Measurements from ENCODE around the gene H2AZ2.
A peak's percentile ranks its signal among the peaks of the same experiment; 100 is the strongest.
"Not testable (repeated sequence)": the region's sequence is repeated elsewhere in the genome, so short reads cannot be mapped to it uniquely, and the experiment has no call there.

Gene H2AZ2

DNA sequence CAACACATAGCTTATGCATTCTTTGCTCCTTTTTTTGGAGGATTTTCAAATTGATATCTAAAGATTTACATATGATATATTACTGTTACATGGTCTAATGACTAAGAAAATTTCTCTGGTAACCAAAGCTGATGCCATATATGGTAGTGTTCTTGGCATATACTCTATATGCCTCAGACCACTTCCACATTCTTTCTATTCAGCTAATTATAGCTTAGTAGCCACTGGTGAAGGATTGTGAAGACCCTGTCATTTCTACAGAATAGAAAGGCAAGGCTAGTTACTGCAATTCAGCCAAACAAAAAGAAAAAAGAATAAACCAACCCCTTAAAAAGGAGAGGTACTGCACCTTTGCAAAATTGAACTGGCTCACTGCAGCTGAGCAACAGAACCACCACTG is 33.7 kb upstream of the H2AZ2 start:
- peak overlapping the region; percentile 77 for H3K4me3 ChIP-seq (ENCODE audit: low read length)
- TF ChIP-seq, protein P1, sequence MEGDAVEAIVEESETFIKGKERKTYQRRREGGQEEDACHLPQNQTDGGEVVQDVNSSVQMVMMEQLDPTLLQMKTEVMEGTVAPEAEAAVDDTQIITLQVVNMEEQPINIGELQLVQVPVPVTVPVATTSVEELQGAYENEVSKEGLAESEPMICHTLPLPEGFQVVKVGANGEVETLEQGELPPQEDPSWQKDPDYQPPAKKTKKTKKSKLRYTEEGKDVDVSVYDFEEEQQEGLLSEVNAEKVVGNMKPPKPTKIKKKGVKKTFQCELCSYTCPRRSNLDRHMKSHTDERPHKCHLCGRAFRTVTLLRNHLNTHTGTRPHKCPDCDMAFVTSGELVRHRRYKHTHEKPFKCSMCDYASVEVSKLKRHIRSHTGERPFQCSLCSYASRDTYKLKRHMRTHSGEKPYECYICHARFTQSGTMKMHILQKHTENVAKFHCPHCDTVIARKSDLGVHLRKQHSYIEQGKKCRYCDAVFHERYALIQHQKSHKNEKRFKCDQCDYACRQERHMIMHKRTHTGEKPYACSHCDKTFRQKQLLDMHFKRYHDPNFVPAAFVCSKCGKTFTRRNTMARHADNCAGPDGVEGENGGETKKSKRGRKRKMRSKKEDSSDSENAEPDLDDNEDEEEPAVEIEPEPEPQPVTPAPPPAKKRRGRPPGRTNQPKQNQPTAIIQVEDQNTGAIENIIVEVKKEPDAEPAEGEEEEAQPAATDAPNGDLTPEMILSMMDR (conservative IDR thresholded peaks at IDR 0.05; ENCODE audit: low read depth, low read length), result no peak

GRCh38 chr7:44881066-44881600 is 33.2 kb upstream of the H2AZ2 start:
- H3K4me3 ChIP-seq (ENCODE audit: low read length), result peak overlapping the region; percentile 77
- no peak for DNase-seq (ENCODE audit: low read depth)
- TF ChIP-seq, protein P1 (conservative IDR thresholded peaks at IDR 0.05; ENCODE audit: low read depth, low read length), result no peak

More for the DNA sequence above, 33.7 kb upstream of the H2AZ2 start:
- peak; percentile 72 for DNase-seq (ENCODE audit: low read depth)

DNA sequence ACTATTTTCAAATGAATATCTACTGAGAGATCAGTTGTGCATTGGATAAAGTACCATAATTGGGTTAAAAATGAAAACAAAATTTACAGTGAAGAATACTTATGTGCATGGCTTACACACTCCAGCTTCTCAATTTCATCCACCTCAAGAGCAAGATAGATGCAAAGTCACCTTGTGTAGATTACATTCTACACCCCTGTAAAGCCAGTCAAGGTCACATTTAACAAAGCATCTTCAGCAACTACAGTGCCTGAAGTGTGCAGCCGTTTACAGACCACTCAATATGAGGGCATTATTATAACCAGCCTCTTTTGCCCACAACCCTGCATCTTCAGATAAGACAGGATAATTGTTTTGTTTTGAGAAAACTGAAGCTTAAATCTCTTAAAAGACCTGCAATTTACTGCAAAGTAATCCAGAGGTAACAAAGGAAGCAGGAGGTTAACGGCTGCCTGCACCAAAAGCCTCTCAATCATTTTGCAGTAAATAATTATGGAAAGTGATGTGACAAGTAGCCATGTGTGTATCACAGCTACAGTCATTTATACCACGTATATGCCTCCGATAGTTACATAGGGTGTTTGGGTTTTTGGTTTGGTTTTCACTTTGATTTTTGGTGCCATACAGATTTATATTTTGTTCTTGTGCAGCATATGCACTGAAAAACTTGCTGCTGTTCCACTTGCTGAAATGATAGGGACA is 32.6 kb upstream of the H2AZ2 start:
- TF ChIP-seq, protein P1 (conservative IDR thresholded peaks at IDR 0.05; ENCODE audit: low read depth, low read length), result no peak
- no peak for DNase-seq (ENCODE audit: low read depth)
- peak overlapping the region; percentile 77 for H3K4me3 ChIP-seq (ENCODE audit: low read length)

DNA sequence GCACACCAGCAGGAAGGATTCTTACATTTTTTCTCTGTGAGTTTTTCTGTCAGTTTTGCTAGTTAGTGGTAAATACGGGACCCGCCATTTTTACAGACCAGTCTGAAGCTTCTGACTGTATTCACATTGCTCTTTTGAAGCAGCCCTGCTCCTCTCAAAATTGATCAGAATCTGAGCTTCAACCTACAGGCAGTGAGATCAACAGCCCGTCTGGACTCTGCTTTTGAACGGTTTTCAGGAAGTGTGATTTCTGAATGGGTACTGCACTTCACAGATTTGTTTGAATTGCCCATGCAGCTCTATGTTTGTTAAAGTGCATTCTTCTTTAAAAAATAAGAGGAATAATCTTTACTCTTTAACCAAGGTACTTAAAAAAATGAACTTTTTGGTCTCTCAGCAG is 28.5 kb upstream of the H2AZ2 start:
- no peak for DNase-seq (ENCODE audit: low read depth)
- TF ChIP-seq, protein P1 (conservative IDR thresholded peaks at IDR 0.05; ENCODE audit: low read depth, low read length), result no peak
- no peak overlapping the region for H3K4me3 ChIP-seq (ENCODE audit: low read length)

DNA sequence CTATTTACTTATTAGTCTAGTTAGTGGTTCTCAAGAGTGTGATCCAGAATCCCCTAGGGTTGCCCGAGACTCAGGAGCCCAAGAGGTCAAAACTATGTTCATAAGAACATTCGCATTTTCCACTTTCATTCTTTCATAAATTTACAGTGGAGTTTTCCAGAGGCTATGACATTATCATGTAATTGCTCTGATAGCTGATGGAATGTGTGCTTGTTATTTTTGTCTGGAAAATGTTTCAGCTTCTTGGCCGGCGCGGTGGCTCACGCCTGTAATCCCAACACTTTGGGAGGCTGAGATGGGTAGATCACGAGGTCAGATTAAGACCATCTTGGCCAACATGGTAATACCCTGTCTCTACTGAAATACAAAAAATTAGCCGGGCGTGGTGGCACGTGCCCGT is 27.4 kb upstream of the H2AZ2 start:
- no peak for DNase-seq (ENCODE audit: low read depth)
- H3K4me3 ChIP-seq (ENCODE audit: low read length), result no peak overlapping the region
- TF ChIP-seq, protein P1 (conservative IDR thresholded peaks at IDR 0.05; ENCODE audit: low read depth, low read length), result no peak

GRCh38 chr7:44872787-44873186 is 24.9 kb upstream of the H2AZ2 start:
- H3K4me3 ChIP-seq (ENCODE audit: low read length), result no peak overlapping the region
- DNase-seq (ENCODE audit: low read depth), result no peak
- TF ChIP-seq, protein P1 (conservative IDR thresholded peaks at IDR 0.05; ENCODE audit: low read depth, low read length), result no peak

GRCh38 chr7:44871918-44872317 is 24.0 kb upstream of the H2AZ2 start:
- H3K4me3 ChIP-seq (ENCODE audit: low read length); DNase-seq (ENCODE audit: low read depth): not testable (repeated sequence)

GRCh38 chr7:44870780-44871179 is 22.9 kb upstream of the H2AZ2 start:
- not testable (repeated sequence) for DNase-seq (ENCODE audit: low read depth); H3K4me3 ChIP-seq (ENCODE audit: low read length)

GRCh38 chr7:44870336-44870735 is 22.4 kb upstream of the H2AZ2 start:
- not testable (repeated sequence) for H3K4me3 ChIP-seq (ENCODE audit: low read length); DNase-seq (ENCODE audit: low read depth)

Measured in retinal pigment epithelial cell (primary cell).